Measurements from ENCODE around the gene ADGRG1.

ADGRG1 gene

DNA sequence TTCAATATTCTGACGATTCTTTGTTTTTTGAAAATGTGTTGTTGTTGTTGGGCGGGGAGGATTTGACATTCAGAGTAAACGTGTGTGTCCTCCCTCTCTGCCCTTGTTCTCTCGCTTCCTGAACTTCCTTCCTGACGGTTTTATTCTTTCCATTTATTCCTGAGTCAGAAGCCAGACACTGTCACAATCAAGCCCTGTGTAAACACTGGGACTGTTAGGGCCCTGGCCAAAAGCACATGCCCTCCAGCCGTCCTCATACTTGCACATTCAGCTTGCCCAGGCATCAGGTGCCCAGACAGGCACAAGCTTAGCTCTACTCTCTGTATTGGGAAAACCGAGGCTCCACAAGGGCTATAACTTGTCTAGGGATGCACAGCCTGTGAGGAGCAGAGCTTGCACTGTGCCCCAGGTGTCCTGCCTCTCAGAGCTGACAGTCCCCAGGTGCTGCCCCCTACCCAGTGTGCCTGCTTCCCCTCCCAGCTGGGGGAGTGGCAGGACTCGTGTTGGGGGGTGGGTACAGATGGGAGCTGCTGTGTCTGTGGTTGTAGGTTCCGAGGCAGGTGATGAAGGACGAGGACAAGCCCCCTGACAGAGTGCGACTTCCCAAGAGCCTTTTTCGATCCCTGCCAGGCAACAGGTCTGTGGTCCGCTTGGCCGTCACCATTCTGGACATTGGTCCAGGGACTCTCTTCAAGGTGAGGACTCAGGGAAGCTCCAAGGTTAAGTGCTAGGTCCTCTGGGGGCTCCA lies 49.4 kb downstream of the ADGRG1 start:
- intact Hi-C loops (cut with DNase I) = no loop called here
- peak in 1 of 10 donors; percentile 35 for DNase-seq

DNA sequence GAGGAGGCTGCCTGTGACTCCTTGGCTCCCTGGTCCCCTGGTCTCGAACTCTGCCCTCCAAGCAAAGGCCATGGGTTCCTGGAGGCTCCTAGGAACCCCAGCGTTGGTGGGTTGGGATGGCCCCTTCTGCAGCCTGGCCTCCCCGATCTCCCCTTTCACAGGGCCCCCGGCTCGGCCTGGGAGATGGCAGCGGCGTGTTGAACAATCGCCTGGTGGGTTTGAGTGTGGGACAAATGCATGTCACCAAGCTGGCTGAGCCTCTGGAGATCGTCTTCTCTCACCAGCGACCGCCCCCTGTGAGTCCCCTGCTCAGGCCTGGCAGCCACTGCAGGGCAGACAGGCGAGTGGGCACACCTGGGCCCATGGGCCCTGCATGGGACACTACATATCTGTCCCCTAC lies 50.6 kb downstream of the ADGRG1 start:
- intact Hi-C loops (cut with DNase I) = no loop called here
- peak in 1 of 10 donors; percentile 79 for DNase-seq

DNA sequence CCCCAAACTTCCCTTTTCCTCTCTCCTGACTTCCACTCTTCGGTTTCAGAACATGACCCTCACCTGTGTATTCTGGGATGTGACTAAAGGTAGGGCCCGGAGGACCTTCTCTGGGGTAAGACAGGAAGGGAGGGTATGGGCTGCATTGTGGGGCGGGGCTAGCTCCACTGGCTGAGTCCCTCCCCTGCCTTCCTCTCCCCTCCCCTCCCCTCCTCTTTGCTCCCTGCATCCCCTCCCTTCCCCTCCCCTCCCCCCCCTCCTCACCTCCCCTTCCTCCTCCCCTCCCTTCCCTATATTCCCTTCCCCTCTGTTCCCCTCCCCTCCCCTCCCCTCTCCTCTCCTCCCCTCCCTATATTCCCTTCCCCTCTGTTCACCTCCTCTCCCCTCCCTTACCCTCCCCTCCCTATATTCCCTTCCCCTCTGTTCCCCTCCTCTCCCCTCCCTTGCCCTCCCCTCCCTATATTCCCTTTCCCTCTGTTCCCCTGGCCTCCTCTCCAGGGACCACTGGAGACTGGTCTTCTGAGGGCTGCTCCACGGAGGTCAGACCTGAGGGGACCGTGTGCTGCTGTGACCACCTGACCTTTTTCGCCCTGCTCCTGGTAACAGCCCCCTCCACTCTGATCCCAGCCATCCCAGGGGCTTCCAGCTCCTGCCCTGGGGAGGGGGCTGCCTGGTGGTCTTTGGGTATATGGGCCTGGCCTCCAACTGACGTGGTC lies 51.5 kb downstream of the ADGRG1 start:
- intact Hi-C loops (cut with DNase I) = no loop called here
- DNase-seq = no peak

DNA sequence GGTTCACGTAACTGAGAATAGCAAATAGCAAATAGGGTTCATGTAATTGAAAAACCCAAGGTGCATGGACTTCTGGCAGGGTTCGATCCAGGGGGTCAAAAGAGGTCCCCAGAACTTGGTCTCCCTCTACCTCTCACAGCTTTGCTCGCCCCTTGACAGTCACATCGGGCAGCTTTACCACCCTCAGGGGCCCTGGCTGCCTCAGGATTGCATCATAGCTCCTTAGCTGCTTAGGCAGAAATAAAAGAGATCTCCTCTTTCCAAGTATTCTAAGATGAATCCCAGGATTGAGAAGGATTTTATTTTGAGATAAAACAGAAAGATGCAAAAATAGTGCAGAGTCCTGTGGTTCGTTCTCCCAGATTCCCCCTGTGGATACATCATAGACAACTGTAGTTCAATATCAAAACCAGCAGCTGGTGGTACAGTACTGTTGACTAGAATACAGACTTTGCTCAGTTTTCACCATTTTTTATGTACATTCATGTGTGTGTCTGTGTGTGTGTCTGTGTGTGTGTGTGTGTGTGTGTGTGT lies 52.5 kb downstream of the ADGRG1 start:
- intact Hi-C loops (cut with DNase I) = no loop called here
- no peak for DNase-seq

DNA sequence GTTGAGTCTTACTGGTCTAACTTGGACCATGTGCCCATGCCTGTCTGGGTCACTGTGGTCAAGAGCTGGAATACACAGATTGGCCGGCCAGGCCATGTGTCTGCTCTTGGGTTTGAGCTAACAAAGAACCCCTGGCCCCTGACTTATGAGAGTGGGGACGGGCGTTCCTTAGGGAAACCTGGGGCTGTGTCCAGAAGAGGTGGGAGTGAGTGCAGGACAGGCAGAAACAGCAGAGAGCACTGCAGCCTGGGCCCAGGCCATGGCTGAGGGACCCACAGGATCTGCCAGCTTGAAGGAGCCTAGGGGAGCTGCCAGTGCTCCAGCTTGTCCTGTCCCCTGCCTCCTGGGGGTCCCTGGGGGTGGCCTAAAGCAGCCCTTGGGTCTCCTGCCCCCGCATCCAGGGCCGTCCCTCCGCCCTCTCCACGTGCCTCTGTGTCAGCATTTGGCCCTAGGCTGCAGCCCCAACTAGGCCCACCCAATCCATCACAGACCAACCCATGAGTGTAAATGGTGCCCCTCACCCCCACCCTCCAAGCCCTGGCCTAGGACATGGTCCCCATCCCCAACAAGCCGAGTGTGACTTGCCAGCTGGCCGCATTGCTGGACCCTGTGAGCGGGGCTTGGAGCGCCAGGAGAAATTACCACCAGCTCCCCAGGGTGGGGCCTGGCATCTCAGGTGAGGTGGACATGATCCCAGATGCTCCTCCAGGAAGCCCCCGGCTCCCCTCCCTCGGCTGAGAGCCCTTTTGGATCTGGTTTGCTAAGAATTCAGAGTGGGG lies 53.7 kb downstream of the ADGRG1 start:
- DNase-seq = peak in 1 of 10 donors; percentile 57
- intact Hi-C loops (cut with DNase I) = no loop called here

DNA sequence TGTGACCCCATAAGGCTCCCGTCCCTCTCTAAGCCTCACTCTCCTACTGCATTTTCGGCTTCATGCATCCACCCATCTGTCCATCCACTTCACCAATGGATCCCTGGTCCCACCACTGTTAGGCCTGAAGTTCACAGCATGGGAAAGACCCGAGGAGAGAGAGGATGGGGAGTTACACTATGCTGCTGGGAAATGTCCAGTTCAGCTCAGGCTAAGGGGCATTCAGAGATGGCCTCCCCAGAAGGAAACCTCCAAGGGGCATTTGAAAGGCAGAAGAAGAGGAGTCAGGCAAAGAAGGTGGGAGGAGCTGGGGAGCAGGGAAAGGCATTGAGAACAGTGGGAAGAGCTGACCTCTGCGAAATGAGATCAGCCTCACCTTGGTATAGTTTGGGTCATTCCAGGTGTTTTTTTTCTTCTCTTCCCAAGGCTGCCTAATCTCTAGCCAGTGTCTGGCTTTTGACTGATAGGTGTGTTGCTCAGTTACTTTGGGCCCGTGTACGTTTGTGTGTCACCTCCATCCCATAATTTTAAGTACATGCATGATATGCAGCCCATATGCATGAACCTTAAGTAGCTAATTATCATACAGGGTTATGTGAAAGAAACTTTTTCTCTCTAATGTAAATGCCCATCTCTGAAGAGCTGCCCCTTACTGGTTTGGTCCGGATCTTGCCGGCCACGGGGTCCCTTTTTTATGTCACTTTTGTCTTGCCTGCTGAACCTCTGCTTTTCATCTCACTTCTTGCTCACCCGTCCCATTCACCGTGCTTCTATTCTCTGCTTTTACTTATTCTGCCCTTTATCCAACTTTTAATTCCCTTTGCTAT lies 54.6 kb downstream of the ADGRG1 start:
- no peak for DNase-seq
- intact Hi-C loops (cut with DNase I) = no loop called here

DNA sequence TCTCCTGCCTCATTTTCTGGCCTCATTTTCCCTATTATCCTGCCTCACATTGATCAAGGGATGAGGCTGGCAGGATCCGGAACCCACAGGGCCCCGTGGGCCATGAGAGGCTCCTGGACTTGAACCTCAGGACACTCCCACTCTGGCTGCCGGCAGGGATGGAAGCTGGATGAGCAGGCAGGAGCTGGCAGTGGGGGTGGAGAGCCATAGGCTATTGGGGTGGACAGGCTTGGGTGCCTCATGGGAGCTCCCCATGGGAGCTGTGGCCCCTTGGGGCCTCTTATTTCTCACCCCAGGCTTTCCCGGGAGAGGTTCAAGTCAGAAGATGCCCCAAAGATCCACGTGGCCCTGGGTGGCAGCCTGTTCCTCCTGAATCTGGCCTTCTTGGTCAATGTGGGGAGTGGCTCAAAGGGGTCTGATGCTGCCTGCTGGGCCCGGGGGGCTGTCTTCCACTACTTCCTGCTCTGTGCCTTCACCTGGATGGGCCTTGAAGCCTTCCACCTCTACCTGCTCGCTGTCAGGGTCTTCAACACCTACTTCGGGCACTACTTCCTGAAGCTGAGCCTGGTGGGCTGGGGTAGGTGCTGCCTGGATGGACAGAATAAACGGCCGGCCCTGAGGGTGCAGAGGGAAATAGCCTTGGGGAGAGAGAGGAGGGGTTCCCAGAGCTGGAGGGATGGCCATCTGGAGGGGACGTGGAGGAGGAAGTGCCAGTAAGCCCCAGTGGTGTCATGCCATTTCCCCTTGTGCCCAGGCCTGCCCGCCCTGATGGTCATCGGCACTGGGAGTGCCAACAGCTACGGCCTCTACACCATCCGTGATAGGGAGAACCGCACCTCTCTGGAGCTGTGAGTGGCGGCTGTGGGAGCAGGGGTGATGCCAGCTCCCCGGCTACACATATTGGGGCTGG lies 55.5 kb downstream of the ADGRG1 start:
- intact Hi-C loops (cut with DNase I) = no loop called here

DNA sequence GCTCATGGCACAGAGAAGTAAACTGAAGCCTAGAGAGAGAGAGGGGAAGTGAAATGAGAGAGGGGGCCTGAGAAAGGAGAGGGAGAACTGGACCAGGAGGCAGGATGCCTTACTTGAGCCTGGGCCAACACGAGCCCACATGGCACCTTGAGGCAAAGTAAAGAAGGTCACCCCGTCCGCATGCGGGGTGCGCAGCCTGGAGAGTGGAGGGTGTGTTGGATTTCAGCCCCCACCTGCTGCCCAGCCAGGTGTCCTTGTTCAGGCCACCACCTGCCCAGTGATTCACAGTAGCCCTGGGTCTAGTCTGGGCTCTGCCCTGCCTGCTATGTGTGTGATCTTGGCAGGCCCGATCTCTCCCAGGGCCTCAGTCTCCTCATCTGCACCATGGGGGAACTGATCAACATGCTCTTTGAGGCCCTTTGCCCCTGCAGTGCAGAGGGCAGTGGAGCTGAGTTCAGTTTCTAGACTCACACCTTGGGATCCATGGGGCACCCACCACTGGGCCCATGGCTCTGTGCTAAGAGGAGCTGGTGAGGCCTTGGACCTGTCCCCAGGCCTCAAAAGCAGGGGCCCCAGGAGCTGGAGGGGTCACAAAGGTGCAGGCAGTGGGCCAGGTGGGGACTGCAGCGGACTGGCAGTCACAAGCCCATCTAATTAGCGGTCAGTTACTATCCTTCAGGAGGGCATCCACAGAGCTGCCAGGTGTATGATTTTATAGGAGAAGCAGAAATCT lies 56.4 kb downstream of the ADGRG1 start:
- intact Hi-C loops (cut with DNase I) = no loop called here
- DNase-seq = peak in 1 of 10 donors; percentile 68

More for the DNA sequence above, 55.5 kb downstream of the ADGRG1 start:
- DNase-seq = peak in 1 of 10 donors; percentile 70

DNA sequence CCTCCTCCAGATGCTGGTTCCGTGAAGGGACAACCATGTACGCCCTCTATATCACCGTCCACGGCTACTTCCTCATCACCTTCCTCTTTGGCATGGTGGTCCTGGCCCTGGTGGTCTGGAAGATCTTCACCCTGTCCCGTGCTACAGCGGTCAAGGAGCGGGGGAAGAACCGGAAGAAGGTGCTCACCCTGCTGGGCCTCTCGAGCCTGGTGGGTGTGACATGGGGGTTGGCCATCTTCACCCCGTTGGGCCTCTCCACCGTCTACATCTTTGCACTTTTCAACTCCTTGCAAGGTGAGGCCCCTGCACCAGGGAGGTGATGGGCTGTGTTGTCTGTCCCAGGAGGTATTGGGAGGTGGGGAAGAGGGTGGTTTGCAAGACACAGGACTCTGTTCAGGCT lies 57.2 kb downstream of the ADGRG1 start:
- DNase-seq = peak in 1 of 10 donors; percentile 55
- intact Hi-C loops (cut with DNase I) = no loop called here

DNA sequence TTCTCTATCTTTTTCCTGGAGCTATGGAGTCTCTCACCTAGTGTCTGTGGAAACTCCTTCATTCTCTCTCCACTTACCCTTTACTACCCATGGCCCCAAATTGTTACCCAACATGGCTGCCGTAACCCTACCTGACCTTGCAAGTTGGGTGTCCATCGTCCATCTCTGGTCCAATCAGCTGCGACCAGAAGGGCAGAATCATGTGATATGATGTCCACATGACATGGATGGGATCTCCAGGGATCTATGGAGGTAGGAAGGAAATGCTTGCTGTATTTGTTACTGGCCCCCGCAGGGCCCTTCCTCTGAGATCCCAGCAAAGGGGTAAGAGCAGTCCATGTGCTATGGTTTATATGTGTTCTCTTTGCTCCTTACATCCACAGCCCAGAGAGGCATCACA lies 58.1 kb downstream of the ADGRG1 start:
- peak in 1 of 10 donors; percentile 40 for DNase-seq
- intact Hi-C loops (cut with DNase I) = no loop called here

DNA sequence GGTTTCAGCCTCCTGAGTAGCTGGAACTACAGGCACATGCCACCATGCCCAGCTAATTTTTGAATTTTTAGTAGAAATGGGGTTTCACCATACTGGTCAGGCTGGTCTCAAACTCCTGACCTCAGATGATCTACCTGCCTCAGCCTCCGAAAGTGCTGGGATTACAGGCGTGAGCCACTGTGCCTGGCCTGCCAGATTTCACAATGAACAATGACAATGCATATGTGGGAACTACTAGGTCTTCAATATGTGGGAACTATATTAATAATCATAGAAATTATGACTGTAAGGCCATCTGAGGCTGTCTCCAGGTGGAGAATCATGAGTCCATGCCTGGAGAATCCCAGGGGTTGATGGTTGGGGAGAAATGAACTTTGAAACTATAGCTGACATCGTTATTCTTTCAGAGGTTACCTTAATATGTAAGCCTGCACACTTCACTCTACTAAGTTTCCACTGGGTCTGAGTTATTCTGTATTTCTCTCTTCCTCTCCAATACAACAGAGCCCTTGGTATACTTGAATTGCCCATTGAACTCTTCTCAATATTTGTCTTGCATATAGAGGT lies 59.0 kb downstream of the ADGRG1 start:
- intact Hi-C loops (cut with DNase I) = no loop called here
- DNase-seq = peak in 1 of 10 donors; percentile 2

DNA sequence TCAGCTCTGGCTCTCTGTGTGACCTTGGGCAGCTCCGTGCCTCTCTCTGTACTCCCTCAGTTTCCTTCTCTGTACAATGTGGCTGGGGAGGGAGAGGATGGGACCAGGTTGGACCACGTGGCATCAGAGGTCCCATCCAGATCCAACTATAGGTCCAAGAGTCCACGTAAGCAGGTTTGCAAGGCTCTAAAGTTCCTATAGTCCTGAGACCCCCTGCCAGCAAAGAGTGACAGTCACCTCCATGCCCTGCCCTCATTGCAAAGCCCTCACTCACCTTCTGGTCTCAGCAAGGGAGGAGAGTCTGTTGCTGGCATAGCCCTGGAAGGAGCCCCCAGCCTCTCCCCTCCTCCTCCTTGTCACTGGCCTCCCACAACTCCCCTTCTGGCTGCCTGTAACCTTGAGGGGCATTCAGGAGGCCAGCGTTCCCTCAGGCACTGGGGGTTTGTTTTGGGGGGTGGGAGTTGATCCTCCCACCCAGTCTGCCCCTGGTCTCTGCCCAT lies 60.1 kb downstream of the ADGRG1 start:
- peak in 1 of 10 donors; percentile 15 for DNase-seq
- intact Hi-C loops (cut with DNase I) = no loop called here

DNA sequence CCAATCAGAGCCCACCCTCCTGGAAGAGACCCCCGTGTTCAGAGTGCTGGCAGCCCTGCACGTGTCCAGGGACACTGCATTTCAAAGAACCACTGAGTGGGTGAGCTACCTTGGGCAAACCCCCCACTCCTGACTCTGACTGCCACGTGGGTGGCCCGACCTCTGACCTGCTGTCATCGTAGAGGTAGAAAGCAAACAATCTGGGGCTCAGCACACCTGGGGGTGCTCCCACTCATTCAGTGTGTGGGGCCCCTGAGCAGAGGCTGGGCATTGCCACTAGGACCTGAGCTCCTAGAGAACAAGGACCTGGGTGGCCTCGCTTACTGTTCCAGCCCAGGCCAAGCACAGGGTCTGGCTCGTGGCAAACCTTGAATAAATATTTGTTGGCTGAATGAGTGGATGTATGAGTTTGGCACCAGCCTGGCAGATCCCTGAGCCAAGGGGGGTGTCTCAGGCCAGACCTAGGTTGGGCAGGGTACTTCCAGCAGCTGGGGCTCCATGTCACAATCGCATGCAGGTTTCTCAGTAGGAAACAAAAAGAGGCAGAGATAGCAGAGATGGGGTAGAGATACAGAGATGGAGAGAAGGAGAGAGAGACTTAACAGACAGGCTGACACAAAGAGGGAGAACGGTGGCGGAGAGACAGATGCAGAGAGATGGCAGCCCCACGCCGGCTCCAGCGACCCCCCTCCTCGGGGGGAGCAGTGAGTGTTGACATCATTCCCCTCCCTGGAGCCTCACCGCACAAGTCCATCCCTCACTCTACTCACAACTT lies 60.7 kb downstream of the ADGRG1 start:
- intact Hi-C loops (cut with DNase I) = no loop called here
- peak in 1 of 10 donors; percentile 61 for DNase-seq

DNA sequence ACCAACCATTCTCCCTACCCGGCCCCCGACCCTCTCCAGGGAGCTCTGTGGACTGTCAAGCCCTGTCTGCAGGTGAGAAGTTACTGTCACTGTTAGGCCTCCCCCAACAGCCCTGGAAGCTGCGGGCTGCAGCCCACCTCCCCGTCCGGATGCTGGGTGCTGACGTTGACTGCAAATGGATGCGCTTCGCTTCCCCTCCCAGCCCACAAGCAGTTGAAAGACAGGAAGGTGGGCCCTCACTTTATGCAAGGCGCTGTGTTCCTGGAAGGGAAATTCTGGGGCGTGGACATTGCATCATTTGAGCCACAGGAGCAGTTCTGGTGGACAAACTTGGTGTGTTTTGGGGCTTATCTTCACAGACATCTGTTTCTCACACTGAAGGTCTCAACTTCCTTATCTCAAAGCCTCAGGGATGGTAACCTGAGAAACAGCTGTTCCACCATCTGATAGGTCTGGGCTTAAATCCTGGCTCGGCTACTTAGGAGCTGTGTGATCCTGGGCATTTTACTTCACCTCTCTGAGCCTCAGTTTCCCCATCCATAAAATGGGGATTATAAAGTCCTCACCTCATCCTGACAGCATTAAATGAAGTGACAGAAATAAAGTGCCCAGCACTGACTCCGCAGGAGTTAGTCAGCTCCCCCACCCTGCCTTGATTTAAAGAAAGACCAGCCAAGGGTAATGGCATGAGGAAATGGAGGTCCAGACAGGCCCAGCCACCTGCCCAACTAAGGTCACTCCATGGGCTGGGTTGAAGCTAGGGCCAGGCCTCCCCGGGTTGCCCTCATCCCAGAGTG lies 61.5 kb downstream of the ADGRG1 start:
- peak in 1 of 10 donors; percentile 57 for DNase-seq
- intact Hi-C loops (cut with DNase I) = no loop called here

DNA sequence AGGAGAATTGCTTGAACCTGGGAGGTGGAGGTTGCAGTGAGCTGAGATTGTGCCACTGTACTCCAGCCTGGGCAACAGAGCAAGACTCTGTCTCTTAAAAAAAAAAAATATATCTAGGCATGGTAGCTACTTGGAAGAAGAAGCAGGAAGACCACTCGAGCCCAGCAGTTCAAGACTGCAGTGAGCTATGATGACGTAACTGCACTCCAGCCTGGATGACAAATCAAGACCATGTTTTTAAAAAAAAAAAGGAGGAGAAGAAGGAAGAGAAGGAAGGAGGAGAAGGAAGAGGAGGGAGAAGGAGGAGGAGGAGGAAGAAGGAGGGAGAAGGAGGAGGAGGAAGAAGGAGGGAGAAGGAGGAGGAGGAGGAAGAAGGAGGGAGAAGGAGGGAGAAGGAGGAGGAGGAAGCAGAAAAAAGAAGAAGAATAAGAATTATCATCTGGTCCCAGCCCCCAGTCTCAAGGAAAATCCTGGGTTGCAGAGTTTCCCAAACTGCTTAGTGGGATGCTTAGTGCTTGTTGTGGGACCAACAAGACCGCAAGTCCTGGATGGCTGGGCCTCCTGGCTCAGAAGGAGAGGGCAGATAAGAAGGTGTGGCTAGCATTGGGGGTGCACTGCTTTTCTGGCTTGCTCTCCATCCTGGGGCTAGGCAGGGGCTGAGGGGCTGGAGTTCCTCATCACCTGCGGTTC lies 62.5 kb downstream of the ADGRG1 start:
- intact Hi-C loops (cut with DNase I) = no loop called here
- DNase-seq = peak in 1 of 10 donors; percentile 24

DNA sequence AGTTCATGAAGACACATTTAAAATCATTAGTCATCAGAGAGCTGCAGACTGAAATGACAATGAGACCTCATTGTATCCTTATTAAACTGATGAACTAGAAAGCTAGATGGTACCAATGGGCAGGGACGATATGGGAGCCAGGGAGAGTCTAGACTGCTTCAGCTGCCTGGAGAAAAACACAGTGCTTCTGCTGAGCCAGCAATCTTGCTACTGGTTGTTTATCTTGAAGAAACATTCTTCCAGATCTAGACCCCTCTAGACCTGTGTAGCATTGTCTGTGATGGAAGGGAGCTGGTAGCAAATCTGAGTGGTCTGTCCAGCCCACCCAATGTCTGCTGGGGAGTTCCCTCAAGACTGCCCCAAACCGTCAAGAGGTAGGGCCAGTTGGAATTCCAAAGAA lies 64.2 kb downstream of the ADGRG1 start:
- intact Hi-C loops (cut with DNase I) = no loop called here
- peak in 1 of 10 donors; percentile 19 for DNase-seq
